ENCODE measurements around the gene USP36.
"Not testable (repeated sequence)": the region's sequence is repeated elsewhere in the genome, so short reads cannot be mapped to it uniquely, and the experiment has no call there.

DNA sequence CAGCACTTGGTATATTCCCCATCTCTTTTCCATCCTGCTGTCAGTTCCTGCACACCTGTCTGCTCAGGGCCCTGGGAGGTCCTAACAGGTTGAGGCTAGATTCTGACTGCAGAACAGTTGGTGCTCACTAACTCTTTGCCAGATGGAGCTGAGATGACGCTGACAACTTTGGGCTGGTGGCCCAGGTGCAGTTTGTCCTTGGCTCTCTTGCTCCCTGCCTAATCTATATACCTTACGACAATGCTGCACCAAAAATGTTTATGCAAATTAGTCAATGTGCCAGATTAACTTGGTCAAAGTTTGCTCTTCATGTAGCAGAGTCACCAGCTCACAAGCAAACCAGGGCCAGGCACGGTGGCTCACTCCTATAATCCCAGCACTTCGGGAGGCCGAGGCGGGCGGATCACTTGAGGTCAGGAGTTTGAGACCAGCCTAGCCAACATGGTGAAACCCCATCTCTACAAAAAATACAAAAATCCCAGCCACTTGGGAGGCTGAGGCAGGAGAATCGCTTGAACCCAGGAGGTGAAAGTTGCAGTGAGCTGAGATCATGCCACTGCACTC, 36.4 kb upstream of the USP36 start:
- TF ChIP-seq, protein P1, sequence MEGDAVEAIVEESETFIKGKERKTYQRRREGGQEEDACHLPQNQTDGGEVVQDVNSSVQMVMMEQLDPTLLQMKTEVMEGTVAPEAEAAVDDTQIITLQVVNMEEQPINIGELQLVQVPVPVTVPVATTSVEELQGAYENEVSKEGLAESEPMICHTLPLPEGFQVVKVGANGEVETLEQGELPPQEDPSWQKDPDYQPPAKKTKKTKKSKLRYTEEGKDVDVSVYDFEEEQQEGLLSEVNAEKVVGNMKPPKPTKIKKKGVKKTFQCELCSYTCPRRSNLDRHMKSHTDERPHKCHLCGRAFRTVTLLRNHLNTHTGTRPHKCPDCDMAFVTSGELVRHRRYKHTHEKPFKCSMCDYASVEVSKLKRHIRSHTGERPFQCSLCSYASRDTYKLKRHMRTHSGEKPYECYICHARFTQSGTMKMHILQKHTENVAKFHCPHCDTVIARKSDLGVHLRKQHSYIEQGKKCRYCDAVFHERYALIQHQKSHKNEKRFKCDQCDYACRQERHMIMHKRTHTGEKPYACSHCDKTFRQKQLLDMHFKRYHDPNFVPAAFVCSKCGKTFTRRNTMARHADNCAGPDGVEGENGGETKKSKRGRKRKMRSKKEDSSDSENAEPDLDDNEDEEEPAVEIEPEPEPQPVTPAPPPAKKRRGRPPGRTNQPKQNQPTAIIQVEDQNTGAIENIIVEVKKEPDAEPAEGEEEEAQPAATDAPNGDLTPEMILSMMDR (IDR thresholded peaks at IDR 0.05), result not testable (repeated sequence)
- not testable (repeated sequence) for TF ChIP-seq POLR2A (IDR thresholded peaks at IDR 0.05)

Data from adrenal gland (tissue), 5 donors.